HG02759 (cell line): ENCODE data around the gene MYO15B.

Experiments used
- ATAC-seq: cut with Tn5 transposase; IDR thresholded peaks from one replicate; pipeline ENCODE4 v1.9.1; 2021; ENCODE audit warnings: mild to moderate bottlenecking, moderate library complexity; ENCODE audit not compliant: unreplicated experiment

The MYO15B gene

GRCh38 chr17:75601057-75601987, 13.7 kb downstream of the MYO15B start:
- no peak for ATAC-seq

DNA sequence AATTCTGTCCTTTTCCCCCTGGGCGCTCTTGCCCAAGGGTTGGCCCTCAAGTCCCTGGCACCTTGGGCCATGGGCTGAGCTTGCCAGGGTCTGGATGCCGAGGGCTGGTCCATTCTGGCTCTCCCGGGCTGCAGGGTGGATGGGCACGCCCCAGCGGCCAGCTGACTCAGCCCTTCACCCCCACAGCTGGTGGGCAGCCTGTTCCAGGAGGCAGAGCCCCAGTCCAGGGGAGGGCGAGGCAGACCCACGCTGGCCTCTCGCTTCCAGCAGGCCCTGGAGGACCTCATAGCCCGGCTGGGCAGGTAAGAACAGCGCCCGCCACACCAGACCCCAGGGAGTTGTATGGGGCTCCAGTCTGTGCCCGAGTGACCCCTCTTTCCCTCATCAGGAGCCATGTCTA, 15.0 kb downstream of the MYO15B start:
- no peak for ATAC-seq

DNA sequence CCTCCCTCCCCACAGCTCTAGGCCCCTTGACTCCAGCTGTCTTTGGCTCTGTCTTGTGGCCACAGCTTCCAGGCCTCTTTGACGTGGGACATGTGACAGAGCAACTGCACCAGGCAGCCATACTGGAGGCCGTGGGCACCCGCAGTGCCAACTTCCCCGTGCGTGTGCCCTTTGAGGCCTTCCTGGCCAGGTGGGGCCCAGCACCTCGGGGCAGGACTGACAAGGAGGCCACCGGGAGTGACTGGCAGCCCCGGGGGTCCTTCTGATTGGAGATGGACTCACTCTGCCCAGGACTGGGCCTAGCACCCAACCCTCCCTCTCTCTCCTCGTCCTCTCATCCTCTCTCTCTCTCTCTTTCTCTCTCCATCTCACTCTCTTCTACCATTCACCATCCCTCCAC, 15.5 kb downstream of the MYO15B start:
- ATAC-seq = no peak

- no peak for ATAC-seq
These were observed 16.6 kb downstream of the MYO15B start for GRCh38 chr17:75604034-75604695.

- no peak for ATAC-seq
These were observed 18.2 kb downstream of the MYO15B start for GRCh38 chr17:75605790-75606189.

DNA sequence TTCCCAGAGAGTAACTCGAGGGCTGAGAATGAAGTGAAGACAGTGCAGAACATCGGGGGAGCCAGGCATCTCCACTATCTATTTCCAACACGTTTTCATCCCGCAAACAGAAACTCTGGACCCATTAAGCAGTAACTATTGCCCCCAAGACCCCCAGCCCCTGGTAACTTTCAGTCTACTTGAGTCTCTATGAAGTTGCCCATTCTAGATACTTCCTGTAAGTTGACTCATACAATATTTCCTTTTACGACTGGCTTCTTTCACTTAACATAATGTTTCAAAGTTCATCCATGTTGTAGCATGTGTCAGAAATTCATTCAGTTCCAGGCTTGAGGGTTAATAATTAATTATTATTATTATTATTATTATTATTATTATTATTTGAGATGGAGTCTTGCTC, 19.5 kb downstream of the MYO15B start:
- no peak for ATAC-seq

- no peak for ATAC-seq
These were observed 22.7 kb downstream of the MYO15B start for GRCh38 chr17:75610103-75610984.

GRCh38 chr17:75611851-75612429, 24.3 kb downstream of the MYO15B start:
- no peak for ATAC-seq

- ATAC-seq = no peak
These were observed 25.5 kb downstream of the MYO15B start for GRCh38 chr17:75612906-75613626.

DNA sequence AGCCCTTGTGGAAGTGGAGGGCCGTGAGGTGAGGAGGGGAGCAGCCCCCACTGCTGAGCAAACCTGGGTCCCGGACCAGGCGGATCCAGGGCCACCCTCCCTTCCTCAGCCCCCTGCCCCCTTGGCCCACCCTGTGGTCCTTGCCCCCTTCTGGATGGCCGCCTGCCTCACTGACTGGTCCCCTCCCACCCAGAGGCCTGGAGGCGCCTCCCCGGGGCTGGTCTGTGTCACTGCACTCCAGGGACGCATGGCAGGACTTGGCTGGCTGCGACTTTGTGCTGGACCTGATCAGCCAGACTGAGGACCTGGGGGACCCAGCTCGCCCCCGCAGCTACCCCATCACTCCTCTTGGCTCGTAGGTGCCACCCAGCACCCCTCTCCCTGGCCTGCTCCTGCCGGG, 26.4 kb downstream of the MYO15B start:
- no peak for ATAC-seq

- ATAC-seq = no peak
These were observed 27.1 kb downstream of the MYO15B start for GRCh38 chr17:75614556-75615270.

DNA sequence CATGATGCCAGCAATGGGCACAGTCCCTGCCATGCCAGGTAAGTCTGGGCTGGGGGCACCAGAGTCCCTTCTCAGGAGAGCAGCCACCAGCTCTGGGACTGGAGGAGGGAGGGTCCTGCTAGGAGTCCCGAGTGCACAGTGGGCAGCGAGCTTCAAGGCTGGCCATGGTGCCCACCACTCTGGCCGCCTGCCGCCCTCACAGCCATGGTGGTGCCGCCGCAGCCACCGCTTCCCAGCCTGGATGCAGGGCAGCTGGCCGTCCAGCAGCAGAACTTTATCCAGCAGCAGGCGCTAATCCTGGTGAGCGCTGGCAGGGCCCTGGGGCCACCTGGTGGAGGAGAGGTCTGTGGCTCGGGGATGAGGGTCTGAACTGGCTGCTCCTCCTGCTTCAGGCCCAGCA, 27.7 kb downstream of the MYO15B start:
- ATAC-seq = no peak

GRCh38 chr17:75616521-75617122, 29.0 kb downstream of the MYO15B start:
- ATAC-seq = no peak

- ATAC-seq = no peak
These were observed 29.6 kb downstream of the MYO15B start for GRCh38 chr17:75617218-75617617.

- no peak for ATAC-seq
These were observed 30.1 kb downstream of the MYO15B start for GRCh38 chr17:75617675-75618074.

DNA sequence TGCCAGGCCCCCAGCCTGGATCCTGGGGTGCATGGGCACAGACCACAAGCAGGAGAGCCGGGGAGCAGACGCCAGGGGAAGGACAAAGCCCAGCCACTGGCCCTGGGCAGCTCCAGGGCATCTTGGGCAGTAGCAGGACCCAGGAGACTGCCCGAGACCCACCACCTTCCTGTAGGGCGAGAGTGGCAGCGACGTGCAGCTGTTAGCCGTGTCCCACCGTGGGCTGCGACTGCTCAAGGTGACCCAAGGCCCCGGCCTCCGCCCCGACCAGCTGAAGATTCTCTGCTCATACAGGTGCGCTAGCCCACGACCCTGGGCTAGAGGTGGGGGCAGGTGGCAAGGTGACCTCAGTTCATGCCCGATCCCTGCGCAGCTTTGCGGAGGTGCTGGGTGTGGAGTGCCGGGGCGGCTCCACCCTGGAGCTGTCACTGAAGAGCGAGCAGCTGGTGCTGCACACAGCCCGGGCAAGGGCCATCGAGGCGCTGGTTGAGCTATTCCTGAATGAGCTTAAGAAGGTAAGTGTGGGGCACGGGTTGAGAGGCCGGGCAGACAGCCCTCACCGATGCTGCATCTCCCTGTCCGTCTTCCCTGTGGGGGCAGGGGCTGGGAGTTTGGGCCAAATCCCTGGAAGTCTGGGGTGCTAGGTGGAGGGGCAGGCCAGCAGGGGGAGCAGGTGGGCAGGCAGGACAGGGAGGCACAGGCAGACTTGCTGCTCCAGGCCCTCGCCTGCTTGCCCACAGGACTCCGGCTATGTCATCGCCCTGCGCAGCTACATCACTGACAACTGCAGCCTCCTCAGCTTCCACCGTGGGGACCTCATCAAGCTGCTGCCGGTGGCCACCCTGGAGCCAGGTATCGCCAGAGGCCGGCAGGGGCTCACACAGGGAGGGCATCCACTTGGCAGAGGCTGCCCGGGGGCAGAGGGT, 32.2 kb downstream of the MYO15B start:
- ATAC-seq = no peak

GRCh38 chr17:75621489-75621888, 33.9 kb downstream of the MYO15B start:
- ATAC-seq = no peak

- no peak for ATAC-seq
These were observed 34.5 kb downstream of the MYO15B start for GRCh38 chr17:75622076-75622475.
